ENCODE measurements around the gene MYO10. TPM values are rescaled to one million over a fixed set of nuclear protein-coding genes. Genes with fewer than 3 reads are reported as not detected.
"Not testable (repeated sequence)": the region's sequence is repeated elsewhere in the genome, so short reads cannot be mapped to it uniquely, and the experiment has no call there.

The MYO10 gene
- total and polyA plus RNA-seq, 2 of the 8 experiments (the other 6 are each of a cell fraction or from before 2014, with no cell fraction given): 21.5 to 107 TPM

- H3K4ac ChIP-seq (replicated peaks; ENCODE audit: insufficient read length, low read depth, low read length); H2BK20ac ChIP-seq (ENCODE audit: low read length); H2AFZ ChIP-seq (ENCODE audit: low read length); H3K4me2 ChIP-seq (ENCODE audit: insufficient read depth in 1 of 2, low read depth in 2 of 2, low read length in 2 of 2); H3K23ac ChIP-seq (ENCODE audit: insufficient read length); H2AK5ac ChIP-seq (ENCODE audit: low read depth, low read length); H3K79me2 ChIP-seq (ENCODE audit: control insufficient read depth in 1 of 2, insufficient read depth in 2 of 2, low read length in 2 of 2); DNase-seq (ENCODE audit: low read depth in 1 of 2, low spot score in 2 of 2); H4K91ac ChIP-seq (replicated peaks; ENCODE audit: insufficient read length, low read length); H3K4me3 ChIP-seq (ENCODE audit: extremely low read depth in 1 of 4, insufficient read depth in 2 of 4, low read depth in 3 of 4, low read length in 4 of 4); H4K8ac ChIP-seq (ENCODE audit: extremely low read depth, insufficient read depth, low read length); H2BK120ac ChIP-seq (replicated peaks; ENCODE audit: low read depth, low read length); H3K9ac ChIP-seq (replicated peaks in 1 of 4; ENCODE audit: extremely low read depth in 1 of 4, low read depth in 3 of 4, low read length in 3 of 4); POLR2A ChIA-PET (ENCODE audit: partially characterized antibody); H3K79me1 ChIP-seq (ENCODE audit: low read depth, low read length); FAIRE-seq; H3K23me2 ChIP-seq (ENCODE audit: low read depth, low read length); H3K56ac ChIP-seq (replicated peaks; ENCODE audit: insufficient read length, low read depth, low read length); H3K4me1 ChIP-seq (replicated peaks in 1 of 4; ENCODE audit: control insufficient read depth in 3 of 4, insufficient read depth in 4 of 4, low read length in 3 of 4); H2BK15ac ChIP-seq (ENCODE audit: low read length); H3K27ac ChIP-seq (ENCODE audit: low read depth, low read length); H3K18ac ChIP-seq (ENCODE audit: extremely low read depth, low read length); H3K14ac ChIP-seq (ENCODE audit: insufficient read length); H4K20me1 ChIP-seq (replicated peaks in 1 of 2; ENCODE audit: control insufficient read depth in 1 of 2, insufficient read depth in 2 of 2, low read length in 2 of 2); H2BK12ac ChIP-seq (ENCODE audit: low read depth, low read length); H3K36me3 ChIP-seq (ENCODE audit: control insufficient read depth in 2 of 4, insufficient read depth in 4 of 4, low read length in 3 of 4); H3K27me3 ChIP-seq (replicated peaks in 1 of 4; ENCODE audit: control insufficient read depth in 3 of 4, extremely low read depth in 1 of 4, insufficient read depth in 3 of 4, low read length in 3 of 4); H2BK5ac ChIP-seq (ENCODE audit: low read depth, low read length); H4K5ac ChIP-seq (ENCODE audit: insufficient read length, low read depth, low read length): not testable (repeated sequence)
- peaks cover 7 to 11% of the 10 kb centered on the region in 2 experiments for H3K9me3 ChIP-seq (ENCODE audit: insufficient read depth in 2 of 2, low read depth in 1 of 2, low read length in 1 of 2)
- WGBS, 2 experiments (ENCODE audit: extremely low coverage in 1 of 2, insufficient coverage in 1 of 2, insufficient read length in 1 of 2, insufficient replicate concordance in 2 of 2, low coverage in 1 of 2, low lambda C conversion rate in 2 of 2, missing lambda C conversion rate in 1 of 2): 83% methylated on average over 8 of the region's 8 CpGs; no CpG with 5 or more reads in 1 of the 2 experiments
- CTCF ChIA-PET (ENCODE audit: partially characterized antibody): interaction anchor here (1.1 kb wide), 1 partner anchor 62 kb away, joined by 3 read pairs; no protein-coding TSS in a partner anchor
These were observed 287.3 kb downstream of the MYO10 start for GRCh38 chr5:16648739-16649138.
